ENCODE results near the gene GPM6B.

The GPM6B gene

GRCh38 chrX:13721371-13721770 lies 95.5 kb downstream of the GPM6B start:
- no peaks in the 10 kb centered on the region for H3K27me3 ChIP-seq (ENCODE audit: control insufficient read depth, insufficient read depth, low read length)
- H3K9ac ChIP-seq = no peak overlapping the region
- H2AFZ ChIP-seq = no peak overlapping the region
- H3K36me3 ChIP-seq (ENCODE audit: control insufficient read depth, insufficient read depth, low read length) = no peaks in the 10 kb centered on the region
- H3K79me2 ChIP-seq = peaks cover 7% of the 10 kb centered on the region
- no peak overlapping the region for H3K4me2 ChIP-seq (ENCODE audit: low read length)
- peak overlapping the region; percentile 37 for H3K27ac ChIP-seq
- TF ChIP-seq CTCF (IDR thresholded peaks at IDR 0.05) = no peak
- peaks cover 5% of the 10 kb centered on the region for H3K4me1 ChIP-seq
- no peak overlapping the region for H3K4me3 ChIP-seq (ENCODE audit: low read depth, low read length)
- H3K9me3 ChIP-seq (ENCODE audit: control insufficient read depth, low read length) = no peaks in the 10 kb centered on the region
